Neural crest cell (in vitro differentiated cells): ENCODE measurements around the gene TM7SF3. TPM values are rescaled to one million over a fixed set of nuclear protein-coding genes. Genes with fewer than 3 reads are reported as not detected.

Source experiments
- DNase-seq: peaks from one replicate; pipeline ENCODE4 v3.0.0; 2021; ENCODE audit warnings: low read depth, mixed read lengths, low spot score
- H3K27ac Mint-ChIP-seq: one replicate; pipeline ENCODE4 v1.8.0; 2021; ENCODE audit warnings: mild to moderate bottlenecking, mixed read lengths; ENCODE audit not compliant: unreplicated experiment
- H3K27me3 Mint-ChIP-seq: 2 replicates; pipeline ENCODE4 v1.8.0; 2021; ENCODE audit warnings: low read depth, mild to moderate bottlenecking, mixed read lengths
- H3K36me3 Mint-ChIP-seq: 2 replicates; pipeline ENCODE4 v1.8.0; 2021; ENCODE audit warnings: low read depth, mild to moderate bottlenecking, mixed read lengths
- H3K4me1 Mint-ChIP-seq: 2 replicates; pipeline ENCODE4 v1.8.0; 2021; ENCODE audit warnings: mixed read lengths
- H3K4me3 Mint-ChIP-seq: one replicate; pipeline ENCODE4 v1.8.0; 2021; ENCODE audit warnings: mild to moderate bottlenecking, mixed read lengths
- H3K9me3 Mint-ChIP-seq: 2 replicates; pipeline ENCODE4 v1.8.0; 2021; ENCODE audit warnings: mixed read lengths
- total RNA-seq: library from RNA; stranded (reverse); gene quantifications from 2 replicates; pipeline ENCODE4 v1.2.1, GENCODE V29; 2021
- TF ChIP-seq, protein P1 (sequence below): fragments of 200-600 bp; sonication (generic); conservative IDR thresholded peaks from 2 replicates; pipeline ENCODE4 v1.5.0; 2021; ENCODE audit warnings: antibody characterized with exemption, mild to moderate bottlenecking

The TM7SF3 gene
- total RNA-seq, 1 donor from 2014 or later, result 55.7 TPM

DNA sequence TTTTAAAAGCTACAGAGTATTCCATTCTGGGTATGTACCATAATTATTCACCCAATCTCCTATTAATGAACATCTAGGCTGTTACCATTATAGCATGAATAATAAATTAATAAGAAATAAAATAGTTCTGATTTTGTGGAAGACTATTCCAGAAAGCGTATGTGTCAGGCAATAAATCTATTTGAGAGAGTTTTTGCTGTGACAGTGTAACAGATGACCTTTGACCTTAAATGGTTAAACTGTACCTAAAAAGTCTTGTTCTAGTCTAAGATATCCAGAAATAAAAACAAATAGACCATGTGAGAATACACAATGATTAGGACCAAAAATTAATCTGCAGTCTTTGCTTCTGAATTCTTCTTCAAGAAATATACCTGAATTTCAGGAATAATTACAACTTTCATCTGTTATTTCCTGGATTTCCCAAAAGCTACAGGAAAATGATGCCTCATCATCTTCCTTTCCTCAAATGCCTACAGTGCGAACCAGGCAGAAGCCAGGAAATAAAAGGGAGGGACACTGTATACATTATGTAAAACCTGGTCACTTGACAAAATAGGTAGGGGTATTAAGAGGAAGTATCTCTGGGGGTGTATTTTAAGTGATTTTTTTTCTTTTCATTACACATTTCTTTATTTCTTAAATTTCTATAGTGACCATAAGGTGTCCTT is 7.3 kb downstream of the TM7SF3 start:
- DNase-seq, result no peak
- no peaks in the 10 kb centered on the region for H3K27me3 Mint-ChIP-seq
- H3K9me3 Mint-ChIP-seq, result no peaks in the 10 kb centered on the region
- no peak overlapping the region for H3K27ac Mint-ChIP-seq
- TF ChIP-seq, protein P1, sequence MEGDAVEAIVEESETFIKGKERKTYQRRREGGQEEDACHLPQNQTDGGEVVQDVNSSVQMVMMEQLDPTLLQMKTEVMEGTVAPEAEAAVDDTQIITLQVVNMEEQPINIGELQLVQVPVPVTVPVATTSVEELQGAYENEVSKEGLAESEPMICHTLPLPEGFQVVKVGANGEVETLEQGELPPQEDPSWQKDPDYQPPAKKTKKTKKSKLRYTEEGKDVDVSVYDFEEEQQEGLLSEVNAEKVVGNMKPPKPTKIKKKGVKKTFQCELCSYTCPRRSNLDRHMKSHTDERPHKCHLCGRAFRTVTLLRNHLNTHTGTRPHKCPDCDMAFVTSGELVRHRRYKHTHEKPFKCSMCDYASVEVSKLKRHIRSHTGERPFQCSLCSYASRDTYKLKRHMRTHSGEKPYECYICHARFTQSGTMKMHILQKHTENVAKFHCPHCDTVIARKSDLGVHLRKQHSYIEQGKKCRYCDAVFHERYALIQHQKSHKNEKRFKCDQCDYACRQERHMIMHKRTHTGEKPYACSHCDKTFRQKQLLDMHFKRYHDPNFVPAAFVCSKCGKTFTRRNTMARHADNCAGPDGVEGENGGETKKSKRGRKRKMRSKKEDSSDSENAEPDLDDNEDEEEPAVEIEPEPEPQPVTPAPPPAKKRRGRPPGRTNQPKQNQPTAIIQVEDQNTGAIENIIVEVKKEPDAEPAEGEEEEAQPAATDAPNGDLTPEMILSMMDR, result no peak
- no peak overlapping the region for H3K4me3 Mint-ChIP-seq
- H3K4me1 Mint-ChIP-seq, result peaks cover 21% of the 10 kb centered on the region
- H3K36me3 Mint-ChIP-seq, result no peaks in the 10 kb centered on the region

DNA sequence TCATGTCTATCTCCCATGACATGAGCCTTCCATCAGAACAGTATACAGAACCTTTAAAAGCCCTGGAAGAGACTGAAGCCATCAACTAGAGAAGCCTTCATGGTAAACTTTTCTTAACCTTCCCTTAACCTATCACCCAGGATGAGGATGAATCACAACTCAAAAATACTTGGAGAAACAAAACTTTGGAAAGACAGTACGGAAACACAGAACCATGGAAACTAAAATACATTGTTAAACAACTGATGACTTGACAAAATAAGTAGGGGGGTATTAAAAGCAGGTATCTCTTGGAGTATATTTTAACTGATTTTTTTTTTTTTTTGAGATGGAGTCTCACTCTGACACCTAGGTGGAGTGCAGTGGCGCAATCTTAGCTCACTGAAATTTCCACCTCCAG is 8.7 kb downstream of the TM7SF3 start:
- Mint-ChIP-seq H3K36me3 (no peaks in the 10 kb centered on the region), H3K4me1 (peaks cover 11% of the 10 kb centered on the region), H3K27me3 (no peaks in the 10 kb centered on the region), H3K4me3 (no peak overlapping the region), H3K27ac (no peak overlapping the region), H3K9me3 (no peaks in the 10 kb centered on the region)
- TF ChIP-seq, protein P1, result no peak
- DNase-seq, result no peak

- DNase-seq, result no peak
These were observed 10.5 kb downstream of the TM7SF3 start for GRCh38 chr12:27003421-27004381.

DNA sequence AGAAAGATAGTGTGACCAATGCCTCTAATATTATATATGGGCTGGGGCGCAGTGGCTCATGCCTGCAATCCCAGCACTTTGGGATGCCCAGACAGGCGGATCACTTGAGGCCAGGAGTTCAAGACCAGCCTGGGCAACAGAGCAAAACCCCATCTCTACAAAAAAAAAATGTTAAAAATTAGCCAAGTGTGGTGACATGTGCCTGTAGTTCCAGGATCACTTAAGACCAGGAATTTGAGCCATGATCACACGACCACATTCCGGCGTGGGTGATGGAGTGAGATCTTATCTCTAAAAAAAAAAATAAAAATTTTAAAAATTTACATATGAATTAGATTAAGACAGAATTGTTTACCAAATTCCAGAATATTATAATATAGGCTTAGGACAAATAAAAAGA is 12.0 kb downstream of the TM7SF3 start:
- no peak for DNase-seq
- Mint-ChIP-seq H3K4me1 (peaks cover 3% of the 10 kb centered on the region), H3K27ac (no peak overlapping the region), H3K9me3 (no peaks in the 10 kb centered on the region), H3K4me3 (no peak overlapping the region), H3K36me3 (peaks cover 4% of the 10 kb centered on the region), H3K27me3 (no peaks in the 10 kb centered on the region)
- TF ChIP-seq, protein P1, result no peak

More at GRCh38 chr12:27003421-27004381, 10.5 kb downstream of the TM7SF3 start:
- TF ChIP-seq, protein P1, result no peak
- H3K36me3 Mint-ChIP-seq, result no peaks in the 10 kb centered on the region
- no peaks in the 10 kb centered on the region for H3K27me3 Mint-ChIP-seq
- H3K4me3 Mint-ChIP-seq, result no peak overlapping the region
- H3K9me3 Mint-ChIP-seq, result no peaks in the 10 kb centered on the region
- H3K27ac Mint-ChIP-seq, result peak overlapping the region; percentile 39
- H3K4me1 Mint-ChIP-seq, result peaks cover 3% of the 10 kb centered on the region

- Mint-ChIP-seq H3K27me3 (no peaks in the 10 kb centered on the region), H3K4me3 (no peak overlapping the region), H3K27ac (no peak overlapping the region), H3K36me3 (peaks cover 4% of the 10 kb centered on the region), H3K9me3 (no peaks in the 10 kb centered on the region), H3K4me1 (peaks cover 3% of the 10 kb centered on the region)
- DNase-seq, result no peak
- TF ChIP-seq, protein P1, result no peak
These were observed 12.5 kb downstream of the TM7SF3 start for GRCh38 chr12:27001663-27002062.
